LoVo (cell line): Measurements from ENCODE around the gene RNU7-1.

ENCODE experiments used
- DNase-seq: peaks from one replicate; pipeline ENCODE4 v3.0.0-alpha.2; 2016; ENCODE audit warnings: low spot score

The RNU7-1 gene

GRCh38 chr12:6917491-6918231 lies 26.0 kb upstream of the RNU7-1 start:
- DNase-seq = no peak

DNA sequence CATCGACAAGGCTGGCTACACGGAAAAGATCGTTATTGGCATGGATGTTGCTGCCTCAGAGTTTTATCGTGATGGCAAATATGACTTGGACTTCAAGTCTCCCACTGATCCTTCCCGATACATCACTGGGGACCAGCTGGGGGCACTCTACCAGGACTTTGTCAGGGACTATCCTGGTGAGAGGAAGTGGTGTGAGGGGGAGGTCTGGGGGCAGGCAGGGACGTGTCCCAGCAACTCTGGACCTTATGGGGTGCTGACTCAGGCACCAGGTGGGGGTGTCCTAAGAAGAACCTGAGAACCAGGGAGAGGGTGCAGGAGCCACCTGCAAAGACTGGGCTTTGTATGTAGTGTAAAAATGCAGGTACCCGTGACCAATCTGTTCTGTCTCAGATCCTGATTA lies 24.0 kb upstream of the RNU7-1 start:
- DNase-seq = no peak

DNA sequence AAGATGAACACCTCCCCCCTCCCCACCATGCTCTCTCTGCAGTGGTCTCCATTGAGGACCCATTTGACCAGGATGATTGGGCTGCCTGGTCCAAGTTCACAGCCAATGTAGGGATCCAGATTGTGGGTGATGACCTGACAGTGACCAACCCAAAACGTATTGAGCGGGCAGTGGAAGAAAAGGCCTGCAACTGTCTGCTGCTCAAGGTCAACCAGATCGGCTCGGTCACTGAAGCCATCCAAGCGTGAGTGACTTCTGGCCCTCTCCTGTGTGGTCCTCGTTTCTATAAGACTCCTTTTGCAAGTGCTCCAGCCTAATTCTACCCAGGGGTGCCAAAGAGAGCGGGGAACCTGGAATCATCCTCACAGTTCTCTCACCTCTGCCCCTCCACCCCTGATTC lies 22.1 kb upstream of the RNU7-1 start:
- DNase-seq = no peak

DNA sequence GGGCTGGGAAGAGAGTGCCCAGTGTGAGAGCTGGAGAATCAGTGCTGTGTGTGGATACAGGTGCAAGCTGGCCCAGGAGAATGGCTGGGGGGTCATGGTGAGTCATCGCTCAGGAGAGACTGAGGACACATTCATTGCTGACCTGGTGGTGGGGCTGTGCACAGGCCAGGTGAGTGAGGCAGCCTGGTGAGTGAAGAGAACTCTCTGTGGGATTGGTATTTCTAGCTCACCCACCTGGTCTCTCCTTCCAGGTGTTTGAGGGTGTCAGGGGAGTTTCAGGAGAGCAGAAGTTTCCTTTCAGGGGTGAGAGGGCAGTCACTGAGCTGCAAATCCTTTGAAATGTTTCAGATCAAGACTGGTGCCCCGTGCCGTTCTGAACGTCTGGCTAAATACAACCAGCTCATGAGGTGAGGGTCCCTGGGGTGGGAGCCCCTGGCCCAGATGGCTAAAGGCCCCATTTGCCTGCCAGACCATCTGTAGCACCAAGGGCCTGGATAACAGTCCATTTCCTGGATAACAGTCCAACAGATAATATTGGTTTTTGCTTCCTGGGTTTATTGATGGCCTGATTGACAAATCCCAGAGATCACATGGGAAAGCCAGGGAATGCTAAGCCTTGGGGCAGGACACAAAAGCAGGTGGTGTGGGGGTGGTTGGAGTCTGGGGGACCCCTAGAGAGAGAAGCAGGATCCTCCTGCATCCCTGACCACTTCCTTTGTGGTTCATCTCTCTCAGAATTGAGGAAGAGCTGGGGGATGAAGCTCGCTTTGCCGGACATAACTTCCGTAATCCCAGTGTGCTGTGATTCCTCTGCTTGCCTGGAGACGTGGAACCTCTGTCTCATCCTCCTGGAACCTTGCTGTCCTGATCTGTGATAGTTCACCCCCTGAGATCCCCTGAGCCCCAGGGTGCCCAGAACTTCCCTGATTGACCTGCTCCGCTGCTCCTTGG lies 21.3 kb upstream of the RNU7-1 start:
- no peak for DNase-seq

DNA sequence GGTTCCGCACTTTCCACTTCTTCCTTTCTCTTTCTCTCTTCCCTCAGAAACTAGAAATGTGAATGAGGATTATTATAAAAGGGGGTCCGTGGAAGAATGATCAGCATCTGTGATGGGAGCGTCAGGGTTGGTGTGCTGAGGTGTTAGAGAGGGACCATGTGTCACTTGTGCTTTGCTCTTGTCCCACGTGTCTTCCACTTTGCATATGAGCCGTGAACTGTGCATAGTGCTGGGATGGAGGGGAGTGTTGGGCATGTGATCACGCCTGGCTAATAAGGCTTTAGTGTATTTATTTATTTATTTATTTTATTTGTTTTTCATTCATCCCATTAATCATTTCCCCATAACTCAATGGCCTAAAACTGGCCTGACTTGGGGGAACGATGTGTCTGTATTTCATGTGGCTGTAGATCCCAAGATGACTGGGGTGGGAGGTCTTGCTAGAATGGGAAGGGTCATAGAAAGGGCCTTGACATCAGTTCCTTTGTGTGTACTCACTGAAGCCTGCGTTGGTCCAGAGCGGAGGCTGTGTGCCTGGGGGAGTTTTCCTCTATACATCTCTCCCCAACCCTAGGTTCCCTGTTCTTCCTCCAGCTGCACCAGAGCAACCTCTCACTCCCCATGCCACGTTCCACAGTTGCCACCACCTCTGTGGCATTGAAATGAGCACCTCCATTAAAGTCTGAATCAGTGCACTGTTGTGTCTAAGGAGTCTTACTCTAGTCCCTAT lies 20.4 kb upstream of the RNU7-1 start:
- DNase-seq = no peak

DNA sequence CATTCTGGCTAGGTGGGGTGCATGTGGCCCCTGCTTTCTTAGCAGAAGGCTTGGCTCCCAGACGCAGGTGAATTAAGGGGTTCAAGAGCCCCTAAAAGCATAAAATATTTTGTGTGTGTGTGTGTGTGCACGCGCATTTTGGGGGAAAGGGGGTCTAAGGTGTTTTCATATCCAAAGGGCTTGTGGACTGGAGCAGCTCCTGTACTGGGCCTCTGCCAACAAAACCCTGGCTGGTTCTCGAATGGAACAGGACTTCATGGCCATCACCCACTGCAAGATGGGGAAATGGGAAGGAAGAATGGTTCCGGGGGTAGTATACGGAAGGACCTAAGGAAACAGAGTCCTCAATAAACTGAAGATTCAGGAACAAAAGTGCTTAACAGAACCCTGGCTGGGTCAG lies 19.8 kb upstream of the RNU7-1 start:
- no peak for DNase-seq

DNA sequence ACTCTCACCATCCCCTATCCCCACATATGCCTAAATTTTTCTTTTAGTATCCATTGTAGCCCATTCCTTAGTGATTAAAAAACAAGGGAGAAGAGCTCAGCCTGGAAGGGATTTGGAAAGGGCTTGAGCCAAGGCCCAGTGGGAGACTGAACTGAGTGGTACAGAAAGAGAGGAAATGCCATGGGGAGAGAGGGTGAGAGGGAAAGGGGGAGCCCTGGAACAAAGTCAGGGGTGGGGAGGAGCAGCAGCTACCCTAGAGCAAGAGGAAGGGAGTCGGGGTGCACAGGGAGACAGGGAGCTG lies 18.4 kb upstream of the RNU7-1 start:
- DNase-seq = no peak

GRCh38 chr12:6925540-6926279 lies 17.9 kb upstream of the RNU7-1 start:
- DNase-seq = peak; percentile 94

DNA sequence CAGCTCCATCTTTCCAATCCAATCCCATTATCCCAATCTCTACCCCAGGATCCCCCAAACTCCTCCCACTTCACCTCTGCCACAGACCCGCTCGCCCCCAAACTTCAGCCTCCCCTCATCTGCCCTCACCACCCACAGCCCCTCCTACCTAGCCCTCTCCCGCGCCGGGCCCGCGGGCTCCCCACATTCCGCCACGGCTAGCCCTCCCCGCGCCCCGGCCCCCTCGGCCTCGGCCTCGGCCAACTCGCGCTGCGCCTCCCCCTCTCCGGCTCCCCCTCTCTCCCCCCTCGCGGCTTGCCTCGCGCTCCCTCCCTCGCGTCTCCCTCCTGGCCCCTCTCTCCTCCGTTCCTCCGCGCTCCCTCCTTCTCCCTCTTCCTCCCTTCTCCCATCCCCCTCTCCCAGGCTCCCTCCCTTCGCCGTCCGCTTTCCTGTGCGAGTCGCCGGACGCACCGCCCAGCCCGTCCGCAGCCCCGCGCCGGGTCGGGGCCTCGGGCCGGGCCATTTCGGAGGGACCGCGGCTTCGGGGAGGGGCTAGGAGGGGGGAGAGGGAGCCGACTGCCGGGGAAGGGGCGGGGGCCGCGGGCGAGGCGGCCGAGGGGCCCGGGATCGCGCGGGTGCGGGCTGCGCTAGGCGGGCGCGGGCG lies 16.1 kb upstream of the RNU7-1 start, which contains the start of gene ATN1:
TSS of gene ATN1 (plus strand) at position 581 of the 643 bp plus-strand sequence. CDS start 6,043 bp downstream, outside the sequence.
- peak; percentile 43 for DNase-seq

GRCh38 chr12:6928022-6928702 lies 15.5 kb upstream of the RNU7-1 start:
- no peak for DNase-seq

DNA sequence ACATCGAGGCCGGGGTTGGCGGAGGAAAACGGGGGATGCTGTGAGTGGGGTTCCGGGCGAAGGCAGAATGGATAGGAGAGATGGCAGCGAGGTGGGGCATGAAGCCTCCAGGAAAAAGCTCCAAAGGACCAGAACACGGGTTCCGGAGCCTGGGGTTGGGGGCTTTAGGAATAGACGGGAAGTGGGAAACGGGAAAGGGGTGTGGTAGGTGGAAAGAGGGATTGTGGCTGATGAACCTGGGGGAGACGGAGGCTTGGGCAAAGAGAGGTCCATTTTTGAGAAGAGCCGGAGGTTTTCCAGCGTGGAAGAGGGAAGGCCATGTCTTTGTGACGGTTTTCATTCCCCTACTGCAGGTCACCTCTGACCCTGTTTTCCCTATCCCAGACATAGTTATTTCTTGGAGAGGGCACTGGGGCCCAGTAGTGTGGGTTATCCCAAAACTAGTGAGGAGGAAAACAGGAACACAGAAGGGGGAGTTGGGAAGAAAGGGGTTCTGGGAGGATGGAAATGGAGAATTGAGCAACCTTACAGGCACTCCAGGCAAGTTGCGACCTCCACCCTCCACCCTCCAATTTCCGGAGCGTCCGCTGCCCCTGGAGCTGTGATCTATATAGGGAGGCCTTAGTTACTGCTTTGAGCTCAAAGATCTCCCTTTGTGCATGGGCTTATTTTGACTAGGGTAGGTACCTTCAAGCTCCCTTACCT lies 14.8 kb upstream of the RNU7-1 start:
- no peak for DNase-seq

DNA sequence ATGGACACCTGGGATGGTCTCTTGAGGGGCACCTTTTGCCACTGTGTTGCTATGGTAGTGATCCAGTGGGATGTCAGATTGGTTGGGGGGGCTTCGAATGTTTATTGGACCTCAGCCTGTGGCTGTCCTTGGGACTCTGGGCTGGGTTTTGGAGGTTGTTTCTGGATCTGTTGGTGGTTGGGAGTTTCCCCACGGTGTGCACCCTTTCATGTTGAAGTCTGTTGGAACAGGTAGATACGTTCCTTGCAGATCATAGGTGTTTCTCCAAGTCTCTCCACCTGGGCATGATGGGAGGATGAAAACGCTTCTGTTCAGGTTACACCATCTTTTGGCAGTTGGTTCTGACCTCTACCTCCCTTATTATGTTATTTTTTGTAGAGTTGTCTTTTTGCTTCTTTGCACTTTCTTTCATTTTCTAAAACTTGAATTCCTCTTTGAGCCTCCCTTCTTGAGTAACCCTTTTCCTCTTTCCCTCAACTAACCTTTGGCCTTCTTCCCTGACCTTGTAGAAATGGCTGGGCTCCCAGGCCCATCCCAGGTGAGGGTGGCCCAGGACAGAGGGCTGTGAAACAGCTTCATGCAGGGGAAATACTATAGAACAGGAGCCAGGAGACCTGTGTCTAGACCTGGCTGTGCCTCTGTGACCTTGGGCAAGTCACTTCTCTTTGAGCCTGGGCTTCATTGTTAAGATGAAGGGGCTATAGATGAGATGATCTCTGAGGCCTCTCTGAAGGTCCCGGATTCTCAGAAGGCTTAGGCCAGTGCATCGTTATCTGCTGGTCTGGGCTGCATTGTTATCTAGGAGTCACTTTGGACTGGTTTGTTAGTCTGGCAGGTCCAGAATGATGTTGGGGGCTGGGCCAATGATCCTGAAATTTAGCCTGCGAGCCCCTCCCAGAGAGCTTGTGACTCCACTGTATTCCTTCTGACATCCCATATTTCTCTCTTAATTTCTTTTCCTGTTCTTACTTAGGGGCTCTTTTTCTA lies 13.9 kb upstream of the RNU7-1 start:
- no peak for DNase-seq

DNA sequence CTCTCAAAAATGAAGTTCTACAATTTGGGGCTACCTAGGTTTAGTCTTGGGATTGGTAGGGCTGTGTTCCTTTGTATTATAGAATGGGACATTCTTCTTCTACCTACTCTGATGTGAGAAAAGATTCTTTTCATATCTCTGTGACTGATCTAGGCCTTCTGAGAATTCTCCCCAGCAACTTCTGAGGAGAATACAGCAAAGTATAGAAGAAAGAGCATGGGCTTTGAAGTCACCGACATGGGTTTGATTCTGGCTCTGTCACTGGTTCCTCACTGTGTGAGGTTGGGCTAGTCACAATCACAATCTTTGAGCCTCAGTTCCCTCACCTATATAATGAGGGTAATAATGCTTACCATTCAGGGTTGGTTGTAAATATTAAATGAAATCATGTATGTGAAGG lies 10.8 kb upstream of the RNU7-1 start:
- no peak for DNase-seq

- DNase-seq = no peak
These were observed 9.5 kb upstream of the RNU7-1 start for GRCh38 chr12:6934110-6934509.

- no peak for DNase-seq
These were observed 8.0 kb upstream of the RNU7-1 start for GRCh38 chr12:6935371-6936193.

- DNase-seq = no peak
These were observed 7.4 kb upstream of the RNU7-1 start for GRCh38 chr12:6936194-6936635.

DNA sequence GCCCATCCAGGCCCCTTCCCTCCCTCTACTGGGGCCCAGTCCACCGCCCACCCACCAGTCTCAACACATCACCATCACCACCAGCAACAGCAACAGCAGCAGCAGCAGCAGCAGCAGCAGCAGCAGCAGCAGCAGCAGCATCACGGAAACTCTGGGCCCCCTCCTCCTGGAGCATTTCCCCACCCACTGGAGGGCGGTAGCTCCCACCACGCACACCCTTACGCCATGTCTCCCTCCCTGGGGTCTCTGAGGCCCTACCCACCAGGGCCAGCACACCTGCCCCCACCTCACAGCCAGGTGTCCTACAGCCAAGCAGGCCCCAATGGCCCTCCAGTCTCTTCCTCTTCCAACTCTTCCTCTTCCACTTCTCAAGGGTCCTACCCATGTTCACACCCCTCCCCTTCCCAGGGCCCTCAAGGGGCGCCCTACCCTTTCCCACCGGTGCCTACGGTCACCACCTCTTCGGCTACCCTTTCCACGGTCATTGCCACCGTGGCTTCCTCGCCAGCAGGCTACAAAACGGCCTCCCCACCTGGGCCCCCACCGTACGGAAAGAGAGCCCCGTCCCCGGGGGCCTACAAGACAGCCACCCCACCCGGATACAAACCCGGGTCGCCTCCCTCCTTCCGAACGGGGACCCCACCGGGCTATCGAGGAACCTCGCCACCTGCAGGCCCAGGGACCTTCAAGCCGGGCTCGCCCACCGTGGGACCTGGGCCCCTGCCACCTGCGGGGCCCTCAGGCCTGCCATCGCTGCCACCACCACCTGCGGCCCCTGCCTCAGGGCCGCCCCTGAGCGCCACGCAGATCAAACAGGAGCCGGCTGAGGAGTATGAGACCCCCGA lies 6.8 kb upstream of the RNU7-1 start:
- DNase-seq = no peak
